ENCODE measurements around the gene CDH23. TPM values are rescaled to one million over a fixed set of nuclear protein-coding genes. Genes with fewer than 3 reads are reported as not detected.

Gene CDH23
- total RNA-seq, 1 donor from 2014 or later = not detected

GRCh38 chr10:71562904-71563303 lies 166.2 kb downstream of the CDH23 start:
- H3K4me1 Mint-ChIP-seq (ENCODE audit: low read depth) = no peaks in the 10 kb centered on the region
- H3K27ac Mint-ChIP-seq (ENCODE audit: unreplicated experiment) = no peak overlapping the region
- no peak overlapping the region for H3K4me3 Mint-ChIP-seq (ENCODE audit: unreplicated experiment)
- no peaks in the 10 kb centered on the region for H3K36me3 Mint-ChIP-seq (ENCODE audit: low read depth)
- TF ChIP-seq CTCF (IDR thresholded peaks at IDR 0.05) = no peak
- peaks cover 67% of the 10 kb centered on the region for H3K27me3 Mint-ChIP-seq (ENCODE audit: low read depth)
- DNase-seq (ENCODE audit: low spot score) = no peak
- no peaks in the 10 kb centered on the region for H3K9me3 Mint-ChIP-seq (ENCODE audit: low read depth)

- Mint-ChIP-seq H3K9me3 (ENCODE audit: low read depth) (no peaks in the 10 kb centered on the region), H3K4me3 (ENCODE audit: unreplicated experiment) (no peak overlapping the region), H3K4me1 (ENCODE audit: low read depth) (no peaks in the 10 kb centered on the region), H3K27me3 (ENCODE audit: low read depth) (peaks cover 57% of the 10 kb centered on the region), H3K27ac (ENCODE audit: unreplicated experiment) (no peak overlapping the region), H3K36me3 (ENCODE audit: low read depth) (no peaks in the 10 kb centered on the region)
- DNase-seq (ENCODE audit: low spot score) = no peak
- TF ChIP-seq CTCF (IDR thresholded peaks at IDR 0.05) = no peak
These were observed 167.6 kb downstream of the CDH23 start for GRCh38 chr10:71564194-71564820.

GRCh38 chr10:71565284-71566000 lies 168.7 kb downstream of the CDH23 start:
- Mint-ChIP-seq H3K36me3 (ENCODE audit: low read depth) (no peaks in the 10 kb centered on the region), H3K4me3 (ENCODE audit: unreplicated experiment) (no peak overlapping the region), H3K9me3 (ENCODE audit: low read depth) (no peaks in the 10 kb centered on the region), H3K27me3 (ENCODE audit: low read depth) (peaks cover 46% of the 10 kb centered on the region), H3K27ac (ENCODE audit: unreplicated experiment) (no peak overlapping the region), H3K4me1 (ENCODE audit: low read depth) (no peaks in the 10 kb centered on the region)
- DNase-seq (ENCODE audit: low spot score) = no peak
- no peak for TF ChIP-seq CTCF (IDR thresholded peaks at IDR 0.05)

DNA sequence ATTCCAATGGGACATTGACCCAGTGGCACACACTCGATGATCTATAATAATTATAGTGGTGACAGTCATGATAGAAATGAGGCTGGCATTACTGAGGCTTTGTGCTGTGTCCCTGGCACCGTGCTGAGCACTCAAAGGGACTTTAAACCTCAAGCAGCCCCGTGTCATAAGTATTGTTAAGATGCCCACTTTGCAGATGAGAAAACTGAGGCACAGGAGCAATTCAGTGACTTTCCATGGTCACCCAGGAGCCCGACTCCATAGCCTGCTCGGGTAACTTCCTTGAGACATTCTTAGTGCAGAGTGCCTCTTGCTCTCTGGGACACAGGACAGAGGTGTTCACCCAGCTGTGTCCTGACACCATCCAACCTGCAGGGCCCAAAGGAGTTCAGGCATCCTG lies 170.3 kb downstream of the CDH23 start:
- Mint-ChIP-seq H3K9me3 (ENCODE audit: low read depth) (no peaks in the 10 kb centered on the region), H3K36me3 (ENCODE audit: low read depth) (no peaks in the 10 kb centered on the region), H3K4me3 (ENCODE audit: unreplicated experiment) (no peak overlapping the region), H3K27me3 (ENCODE audit: low read depth) (peaks cover 36% of the 10 kb centered on the region), H3K4me1 (ENCODE audit: low read depth) (no peaks in the 10 kb centered on the region), H3K27ac (ENCODE audit: unreplicated experiment) (no peak overlapping the region)
- TF ChIP-seq CTCF (IDR thresholded peaks at IDR 0.05) = no peak
- no peak for DNase-seq (ENCODE audit: low spot score)

- no peak for TF ChIP-seq CTCF (IDR thresholded peaks at IDR 0.05)
- Mint-ChIP-seq H3K9me3 (ENCODE audit: low read depth) (no peaks in the 10 kb centered on the region), H3K27ac (ENCODE audit: unreplicated experiment) (no peak overlapping the region), H3K4me1 (ENCODE audit: low read depth) (no peaks in the 10 kb centered on the region), H3K27me3 (ENCODE audit: low read depth) (peaks cover 38% of the 10 kb centered on the region), H3K36me3 (ENCODE audit: low read depth) (no peaks in the 10 kb centered on the region), H3K4me3 (ENCODE audit: unreplicated experiment) (no peak overlapping the region)
- no peak for DNase-seq (ENCODE audit: low spot score)
These were observed 172.3 kb downstream of the CDH23 start for GRCh38 chr10:71568896-71569492.
